Endodermal cell (in vitro differentiated cells): ENCODE measurements around the gene PIGK. TPM values are rescaled to one million over a fixed set of nuclear protein-coding genes. Genes with fewer than 3 reads are reported as not detected.

Experiments
- DNase-seq: peaks from one replicate; pipeline ENCODE4 v3.0.0-alpha.2; 2017
- H3K27ac ChIP-seq: 2 replicates; pipeline ENCODE4 v1.5.1; 2013; ENCODE audit warnings: mild to moderate bottlenecking, low read depth, low read length, moderate library complexity
- H3K27me3 ChIP-seq: 2 replicates; pipeline ENCODE4 v1.6.1; 2013; ENCODE audit warnings: mild to moderate bottlenecking, low read length, moderate library complexity; ENCODE audit not compliant: insufficient read depth, control insufficient read depth, poor library complexity, severe bottlenecking
- H3K36me3 ChIP-seq: 2 replicates; pipeline ENCODE4 v1.7.0; 2013; ENCODE audit warnings: mild to moderate bottlenecking, low read length, moderate library complexity; ENCODE audit not compliant: control insufficient read depth, insufficient read depth
- H3K4me1 ChIP-seq: one replicate; pipeline ENCODE4 v1.7.0; 2013; ENCODE audit warnings: low read length; ENCODE audit not compliant: control insufficient read depth, insufficient read depth
- H3K4me3 ChIP-seq: 2 replicates; pipeline ENCODE4 v1.5.1; 2013; ENCODE audit warnings: mild to moderate bottlenecking, low read length, moderate library complexity
- H3K9ac ChIP-seq: 2 replicates; pipeline ENCODE4 v1.6.1; 2013; ENCODE audit warnings: mild to moderate bottlenecking, low read length, moderate library complexity; ENCODE audit not compliant: poor library complexity, severe bottlenecking; ENCODE audit errors: extremely low read depth
- H3K9me3 ChIP-seq: 2 replicates; pipeline ENCODE4 v1.6.1; 2013; ENCODE audit warnings: mild to moderate bottlenecking, low read length, moderate library complexity; ENCODE audit not compliant: control insufficient read depth
- H3K27ac Mint-ChIP-seq: 2 replicates; pipeline ENCODE4 v1.8.0; 2020; ENCODE audit warnings: mixed read lengths
- H3K27me3 Mint-ChIP-seq: 2 replicates; pipeline ENCODE4 v1.8.0; 2021; ENCODE audit warnings: mild to moderate bottlenecking, mixed read lengths; ENCODE audit not compliant: insufficient read depth
- H3K36me3 Mint-ChIP-seq: 2 replicates; pipeline ENCODE4 v1.8.0; 2020; ENCODE audit warnings: low read depth, mixed read lengths
- H3K4me1 Mint-ChIP-seq: 2 replicates; pipeline ENCODE4 v1.8.0; 2020; ENCODE audit warnings: mixed read lengths
- H3K4me3 Mint-ChIP-seq: 2 replicates; pipeline ENCODE4 v1.8.0; 2020; ENCODE audit warnings: mild to moderate bottlenecking, moderate library complexity, mixed read lengths
- H3K9me3 Mint-ChIP-seq: 2 replicates; pipeline ENCODE4 v1.8.0; 2020; ENCODE audit warnings: mild to moderate bottlenecking, mixed read lengths
- WGBS, 2 experiments: methylation state at CpG; one replicate each; pipeline versions ENCODE4 v1.1.5 to v1.1.7; 2013; ENCODE audit warnings: missing lambda C conversion rate in 2 of 2, mixed read lengths in 1 of 2; ENCODE audit not compliant: insufficient coverage in 1 of 2, insufficient read length in 1 of 2; 5-methylcytosine and 5-hydroxymethylcytosine counted together
- total RNA-seq, 2 donors: library from RNA; stranded (reverse); fragmentation: NEBNext Ultra II Directional in 1 of 2; extraction: Animal tissue kit (Norgen Biotek cat#: 25700) in 1 of 2; gene quantifications; 2 replicates in 1 of 2; 3 replicates in 1 of 2; pipeline ENCODE4 v1.2.1, GENCODE V29; 2021
- TF ChIP-seq, protein P1 (sequence below): fragments of 200-600 bp; sonication (generic); conservative IDR thresholded peaks from 2 replicates; pipeline ENCODE4 v1.5.0; 2021; ENCODE audit warnings: antibody characterized with exemption, mild to moderate bottlenecking

The PIGK gene
- total RNA-seq, 2 donors from 2014 or later: 19.9 to 26.7 TPM

DNA sequence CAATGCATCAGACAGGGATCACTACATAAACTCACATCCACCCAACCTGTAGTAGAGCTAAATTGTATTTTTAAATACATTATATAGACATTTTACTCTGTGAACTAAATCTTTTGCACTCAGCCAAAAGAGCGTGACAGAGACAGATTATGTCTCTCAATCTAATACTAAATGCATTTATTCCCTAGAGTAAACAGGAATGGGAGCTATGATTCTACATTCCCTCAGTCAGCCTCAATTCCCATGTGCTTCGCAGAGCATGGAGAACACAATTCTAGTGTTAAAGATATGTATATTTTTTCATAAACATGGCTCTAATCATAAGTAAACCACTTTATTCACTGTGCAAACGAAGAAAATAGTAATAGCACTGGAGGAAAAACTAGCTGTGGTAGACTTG lies 16.5 kb downstream of the PIGK start:
- H3K4me1 Mint-ChIP-seq: no peaks in the 10 kb centered on the region
- DNase-seq: no peak
- Histone ChIP-seq H3K4me3 (no peak overlapping the region), H3K27me3 (no peaks in the 10 kb centered on the region), H3K27ac (no peak overlapping the region), H3K36me3 (no peaks in the 10 kb centered on the region), H3K9me3 (peaks cover 27% of the 10 kb centered on the region), H3K9ac (no peak overlapping the region), H3K4me1 (no peaks in the 10 kb centered on the region)
- H3K27me3 Mint-ChIP-seq: no peaks in the 10 kb centered on the region
- peaks cover 15% of the 10 kb centered on the region for H3K9me3 Mint-ChIP-seq
- H3K36me3 Mint-ChIP-seq: peaks cover 25% of the 10 kb centered on the region
- 87% methylated on average over 3 of the region's 3 CpGs; no CpG with 5 or more reads in 1 of the 2 experiments for WGBS, 2 experiments
- TF ChIP-seq, protein P1, sequence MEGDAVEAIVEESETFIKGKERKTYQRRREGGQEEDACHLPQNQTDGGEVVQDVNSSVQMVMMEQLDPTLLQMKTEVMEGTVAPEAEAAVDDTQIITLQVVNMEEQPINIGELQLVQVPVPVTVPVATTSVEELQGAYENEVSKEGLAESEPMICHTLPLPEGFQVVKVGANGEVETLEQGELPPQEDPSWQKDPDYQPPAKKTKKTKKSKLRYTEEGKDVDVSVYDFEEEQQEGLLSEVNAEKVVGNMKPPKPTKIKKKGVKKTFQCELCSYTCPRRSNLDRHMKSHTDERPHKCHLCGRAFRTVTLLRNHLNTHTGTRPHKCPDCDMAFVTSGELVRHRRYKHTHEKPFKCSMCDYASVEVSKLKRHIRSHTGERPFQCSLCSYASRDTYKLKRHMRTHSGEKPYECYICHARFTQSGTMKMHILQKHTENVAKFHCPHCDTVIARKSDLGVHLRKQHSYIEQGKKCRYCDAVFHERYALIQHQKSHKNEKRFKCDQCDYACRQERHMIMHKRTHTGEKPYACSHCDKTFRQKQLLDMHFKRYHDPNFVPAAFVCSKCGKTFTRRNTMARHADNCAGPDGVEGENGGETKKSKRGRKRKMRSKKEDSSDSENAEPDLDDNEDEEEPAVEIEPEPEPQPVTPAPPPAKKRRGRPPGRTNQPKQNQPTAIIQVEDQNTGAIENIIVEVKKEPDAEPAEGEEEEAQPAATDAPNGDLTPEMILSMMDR: no peak
- H3K4me3 Mint-ChIP-seq: no peak overlapping the region
- H3K27ac Mint-ChIP-seq: no peak overlapping the region

DNA sequence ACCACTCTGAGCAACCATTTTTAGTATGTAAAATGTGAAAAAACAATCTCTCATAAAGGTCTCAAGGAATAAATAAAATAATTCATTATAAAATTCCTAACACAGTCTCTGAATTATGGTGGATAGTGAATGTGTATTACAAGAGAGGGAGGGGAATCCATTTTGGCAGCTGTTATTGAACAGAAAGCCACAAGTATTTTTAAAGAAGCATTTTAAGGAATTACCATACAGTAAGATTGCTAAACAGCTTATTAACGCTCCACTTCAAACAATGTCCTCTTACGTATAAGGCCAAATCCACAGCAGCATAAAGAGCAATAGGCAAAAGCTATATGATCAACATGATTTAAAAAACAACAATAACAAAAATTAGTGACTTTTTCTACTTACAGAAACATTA lies 18.4 kb downstream of the PIGK start:
- Histone ChIP-seq H3K27me3 (no peaks in the 10 kb centered on the region), H3K4me3 (no peak overlapping the region), H3K9ac (no peak overlapping the region), H3K36me3 (no peaks in the 10 kb centered on the region), H3K27ac (no peak overlapping the region), H3K9me3 (peaks cover 27% of the 10 kb centered on the region), H3K4me1 (no peaks in the 10 kb centered on the region)
- no peak overlapping the region for H3K4me3 Mint-ChIP-seq
- TF ChIP-seq, protein P1: no peak
- H3K9me3 Mint-ChIP-seq: peaks cover 15% of the 10 kb centered on the region
- H3K4me1 Mint-ChIP-seq: no peaks in the 10 kb centered on the region
- no peak overlapping the region for H3K27ac Mint-ChIP-seq
- peaks cover 24% of the 10 kb centered on the region for H3K36me3 Mint-ChIP-seq
- H3K27me3 Mint-ChIP-seq: no peaks in the 10 kb centered on the region
- DNase-seq: no peak
- 94 to 100% methylated on average over 2 of the region's 2 CpGs for WGBS, 2 experiments

DNA sequence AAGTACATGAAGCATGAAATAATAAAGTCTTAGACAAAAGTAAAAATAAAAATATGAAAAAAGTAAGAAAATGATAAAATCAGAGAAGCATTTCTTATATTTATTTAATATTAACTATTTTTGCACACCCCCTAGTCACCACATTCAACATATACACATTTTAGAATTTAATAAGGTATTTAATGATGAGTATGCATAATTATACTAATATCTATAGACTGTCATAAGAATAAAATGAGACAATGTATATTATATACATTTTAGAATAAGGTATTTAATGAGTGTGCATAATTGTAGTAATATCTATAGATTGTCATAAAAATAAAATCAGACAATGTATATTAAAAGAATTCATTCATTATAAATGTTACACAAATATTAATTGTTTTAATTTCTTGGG lies 18.9 kb downstream of the PIGK start:
- H3K36me3 Mint-ChIP-seq: peaks cover 19% of the 10 kb centered on the region
- peaks cover 13% of the 10 kb centered on the region for H3K9me3 Mint-ChIP-seq
- no peak overlapping the region for H3K4me3 Mint-ChIP-seq
- TF ChIP-seq, protein P1: no peak
- H3K27ac Mint-ChIP-seq: no peak overlapping the region
- Histone ChIP-seq H3K4me1 (no peaks in the 10 kb centered on the region), H3K9me3 (peaks cover 27% of the 10 kb centered on the region), H3K36me3 (no peaks in the 10 kb centered on the region), H3K9ac (no peak overlapping the region), H3K27me3 (no peaks in the 10 kb centered on the region), H3K4me3 (no peak overlapping the region), H3K27ac (no peak overlapping the region)
- H3K4me1 Mint-ChIP-seq: no peaks in the 10 kb centered on the region
- no peaks in the 10 kb centered on the region for H3K27me3 Mint-ChIP-seq
- no peak for DNase-seq
